SK-N-SH (cell line): ENCODE results near the gene MDH1. TPM values are rescaled to one million over a fixed set of nuclear protein-coding genes. Genes with fewer than 3 reads are reported as not detected.

Source experiments
- CTCF ChIA-PET: fragments of 300-600, 350-600 bp; formaldehyde crosslinking; extraction: SDS; loops from one replicate; lab custom pipeline; 2021; lab: Yijun Ruan, JAX
- POLR2A ChIA-PET: fragments of 350-600 bp; sonication (Branson Sonifier 250); formaldehyde crosslinking; extraction: SDS; loops from one replicate; lab custom pipeline; 2020; ENCODE audit warnings: antibody characterized with exemption, inconsistent platforms; lab: Yijun Ruan, JAX
- DNase-seq: peaks from one replicate; pipeline ENCODE4 v3.0.0; 2012
- H2AFZ ChIP-seq: fragments of 200-600 bp; sonication (generic); 2 replicates; pipeline ENCODE4 v1.8.1; 2016; ENCODE audit warnings: antibody characterized with exemption, mild to moderate bottlenecking, low read depth
- H3F3A ChIP-seq: fragments of 200-600 bp; sonication (generic); replicated peaks from 2 replicates; pipeline ENCODE3; 2016; ENCODE audit warnings: antibody characterized with exemption, mild to moderate bottlenecking; ENCODE audit not compliant: insufficient read depth
- H3K27ac ChIP-seq, 2 experiments: fragments of 200-500 bp in 1 of 2; fragments of 200-600 bp in 1 of 2; sonication (Bioruptor generic) in 1 of 2; sonication (generic), shearing (Covaris generic) in 1 of 2; 2 replicates each; pipeline versions ENCODE4 v1.5.1 to v1.6.1; 2014 to 2016; ENCODE audit warnings: low read depth in 2 of 2, inconsistent platforms in 1 of 2, low read length in 1 of 2, mild to moderate bottlenecking in 1 of 2, mixed read lengths in 1 of 2
- H3K27me3 ChIP-seq: fragments of 200-600 bp; sonication (generic), shearing (Covaris generic); 2 replicates; pipeline ENCODE4 v1.6.1; 2016; ENCODE audit warnings: mixed run types; ENCODE audit not compliant: insufficient read depth
- H3K36me3 ChIP-seq, 2 experiments: fragments of 200-500 bp in 1 of 2; fragments of 200-600 bp in 1 of 2; sonication (Bioruptor generic) in 1 of 2; sonication (generic) in 1 of 2; replicated peaks in 1 of 2; 2 replicates each; pipeline versions ENCODE3 to v1.5.1; 2014 to 2016; ENCODE audit warnings: low read length in 1 of 2, mild to moderate bottlenecking in 1 of 2; ENCODE audit not compliant: insufficient read depth in 2 of 2, control insufficient read depth in 1 of 2
- H3K4me1 ChIP-seq, 2 experiments: fragments of 200-500 bp in 1 of 2; fragments of 200-600 bp in 1 of 2; sonication (Bioruptor generic) in 1 of 2; sonication (generic), shearing (Covaris generic) in 1 of 2; 2 replicates each; pipeline versions ENCODE4 v1.5.1 to v1.6.1; 2014 to 2016; ENCODE audit warnings: low read depth in 1 of 2, low read length in 1 of 2, mixed run types in 1 of 2; ENCODE audit not compliant: insufficient read depth in 2 of 2, control insufficient read depth in 1 of 2
- H3K4me2 ChIP-seq: fragments of 200-600 bp; sonication (generic), shearing (Covaris generic); 2 replicates; pipeline ENCODE4 v1.6.1; 2017; ENCODE audit warnings: mixed run types
- H3K4me3 ChIP-seq, 2 experiments: fragments of 200-500 bp in 1 of 2; fragments of 200-600 bp in 1 of 2; sonication (Bioruptor generic) in 1 of 2; sonication (generic), shearing (Covaris generic) in 1 of 2; 2 replicates each; pipeline versions ENCODE4 v1.5.1 to v1.8.1; 2014 to 2016; ENCODE audit warnings: low read depth in 2 of 2, inconsistent platforms in 1 of 2, low read length in 1 of 2, mild to moderate bottlenecking in 1 of 2, mixed read lengths in 1 of 2, moderate library complexity in 1 of 2
- H3K79me2 ChIP-seq: fragments of 200-600 bp; sonication (generic); 2 replicates; pipeline ENCODE4 v1.8.1; 2017; ENCODE audit warnings: mild to moderate bottlenecking; ENCODE audit not compliant: insufficient read depth
- H3K9ac ChIP-seq: fragments of 200-600 bp; sonication (generic); 2 replicates; pipeline ENCODE4 v1.6.1; 2017; ENCODE audit warnings: mixed run types
- H3K9me2 ChIP-seq: fragments of 200-600 bp; sonication (generic); 2 replicates; pipeline ENCODE4 v1.6.1; 2017; ENCODE audit warnings: mixed run types
- H3K9me3 ChIP-seq: fragments of 200-600 bp; sonication (generic); 2 replicates; pipeline ENCODE4 v1.6.1; 2017; ENCODE audit warnings: mixed run types, mild to moderate bottlenecking, moderate library complexity
- H4K20me1 ChIP-seq: fragments of 200-600 bp; sonication (generic); 2 replicates; pipeline ENCODE4 v1.6.1; 2017; ENCODE audit warnings: mild to moderate bottlenecking, mixed run types; ENCODE audit not compliant: insufficient read depth
- CHD2 ChIP-seq: fragments of 150-350 bp; IDR thresholded peaks from 2 replicates; pipeline ENCODE4 v1.6.1; 2018; ENCODE audit warnings: low read length; ENCODE audit not compliant: partially characterized antibody
- ELF1 ChIP-seq: IDR thresholded peaks from 2 replicates; pipeline ENCODE4 v1.4.0; 2012
- EP300 ChIP-seq, 2 experiments: IDR thresholded peaks; 2 replicates each; pipeline versions ENCODE4 v1.4.0 to v1.6.1; 2012; ENCODE audit warnings: borderline replicate concordance in 1 of 2, low read depth in 1 of 2, low read length in 1 of 2
- FOSL2 ChIP-seq: IDR thresholded peaks from 2 replicates; pipeline ENCODE4 v1.4.0; 2012; ENCODE audit warnings: low read depth, mild to moderate bottlenecking, moderate library complexity, borderline replicate concordance
- FOXJ3 ChIP-seq: sonication (generic); formaldehyde crosslinking; IDR thresholded peaks from 2 replicates; pipeline ENCODE4 v1.5.1; 2020; ENCODE audit warnings: mild to moderate bottlenecking, missing genetic modification reagents
- GATA2 ChIP-seq: sonication (generic); formaldehyde crosslinking; IDR thresholded peaks from 2 replicates; pipeline ENCODE4 v1.5.0; 2020; ENCODE audit warnings: mild to moderate bottlenecking, missing genetic modification reagents
- MXI1 ChIP-seq: IDR thresholded peaks from 2 replicates; pipeline ENCODE4 v1.6.1; 2012; ENCODE audit warnings: mild to moderate bottlenecking, low read depth, low read length, improper control_type of control experiment
- NFIC ChIP-seq: IDR thresholded peaks from 2 replicates; pipeline ENCODE4 v1.4.0; 2012; ENCODE audit warnings: borderline replicate concordance
- NRF1 ChIP-seq: IDR thresholded peaks from 2 replicates; pipeline ENCODE4 v1.6.1; 2012; ENCODE audit warnings: low read depth, mild to moderate bottlenecking, low read length
- RAD21 ChIP-seq: IDR thresholded peaks from 2 replicates; pipeline ENCODE4 v1.6.1; 2012; ENCODE audit warnings: mild to moderate bottlenecking, low read length
- RCOR1 ChIP-seq: fragments of 150-350 bp; IDR thresholded peaks from 2 replicates; pipeline ENCODE4 v1.6.1; 2017; ENCODE audit warnings: antibody characterized with exemption, low read length
- RXRA ChIP-seq: IDR thresholded peaks from 2 replicates; pipeline ENCODE4 v1.4.0; 2012; ENCODE audit warnings: low read depth, mild to moderate bottlenecking, borderline replicate concordance
- SIN3A ChIP-seq: IDR thresholded peaks from 2 replicates; pipeline ENCODE4 v1.6.1; 2012; ENCODE audit warnings: low read depth, mild to moderate bottlenecking, low read length, moderate library complexity, borderline replicate concordance
- SMC3 ChIP-seq: IDR thresholded peaks from 2 replicates; pipeline ENCODE4 v1.6.1; 2012; ENCODE audit warnings: low read depth, low read length, improper control_type of control experiment
- TEAD4 ChIP-seq: IDR thresholded peaks from 2 replicates; pipeline ENCODE4 v1.4.0; 2012; ENCODE audit warnings: mild to moderate bottlenecking, borderline replicate concordance; ENCODE audit not compliant: insufficient read depth
- YY1 ChIP-seq: IDR thresholded peaks from 2 replicates; pipeline ENCODE4 v1.4.0; 2012; ENCODE audit warnings: low read depth, mild to moderate bottlenecking
- WGBS: methylation state at CpG from one replicate; pipeline ENCODE4 v1.1.6; 2017; ENCODE audit warnings: low lambda C conversion rate; 5-methylcytosine and 5-hydroxymethylcytosine counted together
- polyA plus RNA-seq, 3 experiments: library from polyadenylated mRNA; depleted of rRNA; stranded (reverse); fragments of >200 nt; gene quantifications; 2 replicates each; pipeline ENCODE4 v1.2.3, GENCODE V29; 2012
- TF ChIP-seq, protein P1 (sequence below): IDR thresholded peaks from 2 replicates; pipeline ENCODE4 v1.4.0; 2012; ENCODE audit warnings: low read depth, borderline replicate concordance
- TF ChIP-seq, protein P2 (sequence below): fragments of 150-350 bp; IDR thresholded peaks from 2 replicates; pipeline ENCODE4 v1.6.1; 2016; ENCODE audit warnings: mild to moderate bottlenecking, low read depth, low read length
- TF ChIP-seq, protein P3 (sequence below): IDR thresholded peaks from 2 replicates; pipeline ENCODE4 v1.4.0; 2012; ENCODE audit warnings: low read depth, borderline replicate concordance
- TF ChIP-seq, protein P4 (sequence below): IDR thresholded peaks from 2 replicates; pipeline ENCODE4; 2012
- TF ChIP-seq, protein P5 (sequence below): IDR thresholded peaks from 2 replicates; pipeline ENCODE4 v1.4.0; 2012; ENCODE audit warnings: low read depth
- TF ChIP-seq, protein P6 (sequence below): fragments of 150-350 bp; IDR thresholded peaks from 2 replicates; pipeline ENCODE4 v1.6.1; 2017; ENCODE audit warnings: antibody characterized with exemption, low read length, low read depth, borderline replicate concordance

The MDH1 gene
- polyA plus RNA-seq, 1 of the 3 experiments (the other 2 are of a cell fraction) = 201 TPM

DNA sequence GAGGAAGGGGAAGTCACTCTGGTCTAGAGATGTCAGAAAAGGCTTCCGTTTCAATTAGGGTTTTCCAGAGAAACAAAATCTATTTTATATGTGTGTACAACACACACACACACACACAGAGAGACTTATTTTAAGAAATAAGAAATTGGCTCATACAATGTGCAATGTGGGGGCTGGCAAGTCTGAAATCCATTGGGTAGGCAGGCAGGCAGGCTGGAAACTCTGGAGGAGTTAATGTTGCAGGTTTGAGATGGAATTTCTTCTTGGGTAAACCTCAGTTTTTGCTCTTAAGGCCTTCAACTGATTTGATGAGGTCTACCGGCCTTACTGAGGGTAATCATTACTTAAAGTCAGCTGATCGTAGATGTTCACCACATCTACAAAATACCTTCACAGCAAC lies 62.6 kb downstream of the MDH1 start:
- no peak for TF ChIP-seq SIN3A
- TF ChIP-seq GATA2 (CRISPR knock-in tag) = no peak
- TF ChIP-seq, protein P1, sequence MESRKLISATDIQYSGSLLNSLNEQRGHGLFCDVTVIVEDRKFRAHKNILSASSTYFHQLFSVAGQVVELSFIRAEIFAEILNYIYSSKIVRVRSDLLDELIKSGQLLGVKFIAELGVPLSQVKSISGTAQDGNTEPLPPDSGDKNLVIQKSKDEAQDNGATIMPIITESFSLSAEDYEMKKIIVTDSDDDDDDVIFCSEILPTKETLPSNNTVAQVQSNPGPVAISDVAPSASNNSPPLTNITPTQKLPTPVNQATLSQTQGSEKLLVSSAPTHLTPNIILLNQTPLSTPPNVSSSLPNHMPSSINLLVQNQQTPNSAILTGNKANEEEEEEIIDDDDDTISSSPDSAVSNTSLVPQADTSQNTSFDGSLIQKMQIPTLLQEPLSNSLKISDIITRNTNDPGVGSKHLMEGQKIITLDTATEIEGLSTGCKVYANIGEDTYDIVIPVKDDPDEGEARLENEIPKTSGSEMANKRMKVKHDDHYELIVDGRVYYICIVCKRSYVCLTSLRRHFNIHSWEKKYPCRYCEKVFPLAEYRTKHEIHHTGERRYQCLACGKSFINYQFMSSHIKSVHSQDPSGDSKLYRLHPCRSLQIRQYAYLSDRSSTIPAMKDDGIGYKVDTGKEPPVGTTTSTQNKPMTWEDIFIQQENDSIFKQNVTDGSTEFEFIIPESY = no peak
- TF ChIP-seq ELF1 = no peak
- TF ChIP-seq, all 33 proteins: peak for 0
- H3K79me2 ChIP-seq = no peaks in the 10 kb centered on the region
- H3K9ac ChIP-seq = no peak overlapping the region
- 65% methylated on average over 3 of the region's 3 CpGs for WGBS
- POLR2A ChIA-PET = no interaction called here
- no peak overlapping the region for H3K4me2 ChIP-seq
- no peak for DNase-seq
- no peaks in the 10 kb centered on the region for H3K9me3 ChIP-seq
- no peaks in the 10 kb centered on the region for H3K36me3 ChIP-seq
- H3F3A ChIP-seq = no peaks in the 10 kb centered on the region
- H2AFZ ChIP-seq = no peak overlapping the region
- H3K4me1 ChIP-seq = no peaks in the 10 kb centered on the region
- H3K27ac ChIP-seq = no peak overlapping the region
- no peaks in the 10 kb centered on the region for H3K27me3 ChIP-seq
- CTCF ChIA-PET = no interaction called here
- no peak overlapping the region for H3K4me3 ChIP-seq
- no peaks in the 10 kb centered on the region for H3K9me2 ChIP-seq
- no peaks in the 10 kb centered on the region for H4K20me1 ChIP-seq

DNA sequence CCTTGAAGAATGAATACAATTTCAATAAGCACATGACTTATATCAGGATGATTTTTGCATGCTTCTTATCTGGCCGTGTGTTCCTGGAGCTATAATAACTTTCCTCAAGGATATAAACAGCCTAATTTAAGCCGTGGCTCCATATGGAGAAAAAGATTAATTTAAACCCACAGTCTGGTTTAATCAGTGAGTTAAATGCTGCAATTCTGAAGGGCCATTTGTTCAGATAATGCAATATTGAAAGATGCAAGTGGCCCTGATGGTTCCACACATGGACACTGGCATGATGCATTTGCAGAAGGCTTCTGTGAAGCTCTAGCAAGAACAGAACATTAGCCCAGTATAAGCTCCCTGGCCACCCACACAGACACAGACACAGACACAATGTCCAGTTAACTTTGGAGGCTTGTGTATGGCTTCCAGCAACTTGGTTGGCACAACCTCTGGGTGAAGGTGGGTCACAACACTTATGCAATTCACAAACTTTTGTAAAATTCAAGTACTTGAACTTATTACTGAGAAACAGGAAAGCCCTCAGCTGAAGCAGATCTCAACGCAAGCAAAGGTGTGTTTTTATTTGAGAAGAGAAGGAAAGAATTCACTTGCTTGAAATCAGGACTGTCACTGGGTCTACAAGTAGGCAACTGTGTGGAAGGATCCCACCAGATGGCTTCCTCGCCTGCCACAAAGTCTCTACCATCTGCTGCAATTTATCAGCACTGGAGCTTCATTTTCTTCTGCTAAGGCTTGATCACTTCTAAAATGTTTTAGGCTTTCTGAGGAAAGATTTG lies 63.3 kb downstream of the MDH1 start:
- no peak overlapping the region for H3K4me3 ChIP-seq
- no peaks in the 10 kb centered on the region for H3K36me3 ChIP-seq
- DNase-seq = no peak
- no peaks in the 10 kb centered on the region for H3K27me3 ChIP-seq
- H3F3A ChIP-seq = no peaks in the 10 kb centered on the region
- H3K4me2 ChIP-seq = no peak overlapping the region
- H2AFZ ChIP-seq = no peak overlapping the region
- no peaks in the 10 kb centered on the region for H3K79me2 ChIP-seq
- no peaks in the 10 kb centered on the region for H3K9me3 ChIP-seq
- WGBS = 13% methylated on average over 4 of the region's 4 CpGs
- ChIA-PET POLR2A (no interaction called here), CTCF (interaction anchor here (1.1 kb wide), 1 partner anchor 26 kb away, joined by 3 read pairs; no protein-coding TSS in a partner anchor)
- H3K27ac ChIP-seq = no peak overlapping the region
- no peak overlapping the region for H3K9ac ChIP-seq
- no peaks in the 10 kb centered on the region for H3K4me1 ChIP-seq
- no peaks in the 10 kb centered on the region for H3K9me2 ChIP-seq
- no peaks in the 10 kb centered on the region for H4K20me1 ChIP-seq
- TF ChIP-seq FOXJ3 (CRISPR knock-in tag) (no peak), YY1 (no peak), MXI1 (no peak), GATA2 (CRISPR knock-in tag) (no peak), RXRA (no peak), SMC3 (no peak), NFIC (no peak), EP300 (IDR thresholded peaks at IDR 0.05; ENCODE audit: borderline replicate concordance in 1 of 2, low read depth in 1 of 2, low read length in 1 of 2) (no peak), CHD2 (no peak), RCOR1 (no peak), TEAD4 (no peak), RAD21 (no peak), FOSL2 (no peak), NRF1 (no peak)
- TF ChIP-seq, protein P2, sequence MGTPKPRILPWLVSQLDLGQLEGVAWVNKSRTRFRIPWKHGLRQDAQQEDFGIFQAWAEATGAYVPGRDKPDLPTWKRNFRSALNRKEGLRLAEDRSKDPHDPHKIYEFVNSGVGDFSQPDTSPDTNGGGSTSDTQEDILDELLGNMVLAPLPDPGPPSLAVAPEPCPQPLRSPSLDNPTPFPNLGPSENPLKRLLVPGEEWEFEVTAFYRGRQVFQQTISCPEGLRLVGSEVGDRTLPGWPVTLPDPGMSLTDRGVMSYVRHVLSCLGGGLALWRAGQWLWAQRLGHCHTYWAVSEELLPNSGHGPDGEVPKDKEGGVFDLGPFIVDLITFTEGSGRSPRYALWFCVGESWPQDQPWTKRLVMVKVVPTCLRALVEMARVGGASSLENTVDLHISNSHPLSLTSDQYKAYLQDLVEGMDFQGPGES = no peak
- TF ChIP-seq, protein P3, sequence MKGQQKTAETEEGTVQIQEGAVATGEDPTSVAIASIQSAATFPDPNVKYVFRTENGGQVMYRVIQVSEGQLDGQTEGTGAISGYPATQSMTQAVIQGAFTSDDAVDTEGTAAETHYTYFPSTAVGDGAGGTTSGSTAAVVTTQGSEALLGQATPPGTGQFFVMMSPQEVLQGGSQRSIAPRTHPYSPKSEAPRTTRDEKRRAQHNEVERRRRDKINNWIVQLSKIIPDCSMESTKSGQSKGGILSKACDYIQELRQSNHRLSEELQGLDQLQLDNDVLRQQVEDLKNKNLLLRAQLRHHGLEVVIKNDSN = no peak
- TF ChIP-seq, protein P4, sequence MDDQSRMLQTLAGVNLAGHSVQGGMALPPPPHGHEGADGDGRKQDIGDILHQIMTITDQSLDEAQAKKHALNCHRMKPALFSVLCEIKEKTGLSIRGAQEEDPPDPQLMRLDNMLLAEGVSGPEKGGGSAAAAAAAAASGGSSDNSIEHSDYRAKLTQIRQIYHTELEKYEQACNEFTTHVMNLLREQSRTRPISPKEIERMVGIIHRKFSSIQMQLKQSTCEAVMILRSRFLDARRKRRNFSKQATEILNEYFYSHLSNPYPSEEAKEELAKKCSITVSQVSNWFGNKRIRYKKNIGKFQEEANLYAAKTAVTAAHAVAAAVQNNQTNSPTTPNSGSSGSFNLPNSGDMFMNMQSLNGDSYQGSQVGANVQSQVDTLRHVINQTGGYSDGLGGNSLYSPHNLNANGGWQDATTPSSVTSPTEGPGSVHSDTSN = no peak
- TF ChIP-seq, protein P5, sequence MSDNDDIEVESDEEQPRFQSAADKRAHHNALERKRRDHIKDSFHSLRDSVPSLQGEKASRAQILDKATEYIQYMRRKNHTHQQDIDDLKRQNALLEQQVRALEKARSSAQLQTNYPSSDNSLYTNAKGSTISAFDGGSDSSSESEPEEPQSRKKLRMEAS = no peak
- TF ChIP-seq, protein P6, sequence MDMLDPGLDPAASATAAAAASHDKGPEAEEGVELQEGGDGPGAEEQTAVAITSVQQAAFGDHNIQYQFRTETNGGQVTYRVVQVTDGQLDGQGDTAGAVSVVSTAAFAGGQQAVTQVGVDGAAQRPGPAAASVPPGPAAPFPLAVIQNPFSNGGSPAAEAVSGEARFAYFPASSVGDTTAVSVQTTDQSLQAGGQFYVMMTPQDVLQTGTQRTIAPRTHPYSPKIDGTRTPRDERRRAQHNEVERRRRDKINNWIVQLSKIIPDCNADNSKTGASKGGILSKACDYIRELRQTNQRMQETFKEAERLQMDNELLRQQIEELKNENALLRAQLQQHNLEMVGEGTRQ = no peak
